Activated CD8-positive, alpha-beta memory T cell treated with anti-CD3 and anti-CD28 coated beads, Interleukin-2, amount 50 U/mL, for 24 hours (primary cell): Measurements from ENCODE around the gene KRT31.
"Not testable (repeated sequence)": the region's sequence is repeated elsewhere in the genome, so short reads cannot be mapped to it uniquely, and the experiment has no call there.

Experiments used
- DNase-seq: peaks from one replicate; pipeline ENCODE4 v3.0.0-alpha.2; 2020; ENCODE audit errors: extremely low read depth

Gene KRT31

DNA sequence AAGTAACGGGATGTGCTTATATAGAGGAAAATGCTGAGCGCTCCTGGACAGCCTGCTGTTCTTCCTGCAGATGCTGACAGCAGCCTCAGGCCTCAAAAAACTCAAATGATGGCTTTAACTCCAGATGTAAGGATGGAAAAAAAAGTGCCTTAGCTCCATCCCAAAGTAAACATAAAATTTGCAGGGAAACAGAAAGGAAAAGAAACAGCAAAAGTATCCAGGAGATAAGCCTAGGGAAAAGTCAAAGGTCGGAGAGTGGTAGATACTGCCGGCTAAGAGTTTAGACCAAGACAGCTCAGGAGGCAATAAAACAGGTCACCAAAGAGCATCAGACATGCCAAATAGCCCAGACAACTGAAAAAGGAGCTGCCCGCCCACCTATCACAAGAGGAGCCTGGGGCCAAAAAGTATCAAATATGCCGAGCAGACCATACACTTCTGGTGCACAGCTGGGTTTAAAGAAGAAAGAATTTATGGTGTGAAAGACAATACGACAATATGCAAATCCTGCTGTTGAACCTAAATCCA, 6.9 kb downstream of the KRT31 start:
- DNase-seq: no peak

DNA sequence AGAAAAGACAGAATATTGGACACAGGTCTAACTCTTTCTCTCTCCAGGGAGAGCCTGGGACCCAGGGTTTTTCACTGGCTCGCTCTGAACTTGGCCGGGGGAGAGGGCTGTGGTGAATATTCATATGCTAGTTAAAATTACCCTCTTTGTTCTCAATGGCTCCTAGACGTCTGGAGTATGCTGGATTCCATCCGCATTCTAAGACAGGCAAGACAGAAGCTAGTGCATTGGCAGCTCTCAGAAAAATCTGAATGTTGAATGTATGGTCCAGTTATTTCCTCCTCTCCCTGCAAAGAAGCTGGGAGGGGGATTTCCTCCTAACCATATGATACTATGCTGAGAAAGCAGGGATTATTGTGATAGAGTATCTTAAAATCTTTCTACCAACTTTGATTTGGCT, 9.7 kb downstream of the KRT31 start:
- DNase-seq: no peak

DNA sequence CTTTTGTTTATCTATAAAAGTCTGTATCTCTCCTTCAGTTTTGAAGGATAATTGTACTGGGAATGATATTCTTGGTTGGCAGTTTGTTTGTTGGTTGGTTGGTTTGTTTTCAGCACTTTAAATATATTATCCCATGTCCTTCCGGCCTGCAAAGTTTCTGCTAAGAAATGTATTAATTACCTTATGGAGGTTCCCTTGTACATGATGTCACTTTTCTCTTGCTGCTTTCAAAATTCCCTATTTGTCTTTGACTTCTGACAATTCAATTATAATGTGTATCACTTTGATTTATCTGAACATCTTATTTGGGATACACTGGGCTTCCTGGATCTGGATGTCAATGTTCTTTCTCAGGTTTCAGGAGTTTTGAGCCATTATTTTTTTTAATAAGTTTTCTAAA, 11.2 kb downstream of the KRT31 start:
- DNase-seq: no peak

DNA sequence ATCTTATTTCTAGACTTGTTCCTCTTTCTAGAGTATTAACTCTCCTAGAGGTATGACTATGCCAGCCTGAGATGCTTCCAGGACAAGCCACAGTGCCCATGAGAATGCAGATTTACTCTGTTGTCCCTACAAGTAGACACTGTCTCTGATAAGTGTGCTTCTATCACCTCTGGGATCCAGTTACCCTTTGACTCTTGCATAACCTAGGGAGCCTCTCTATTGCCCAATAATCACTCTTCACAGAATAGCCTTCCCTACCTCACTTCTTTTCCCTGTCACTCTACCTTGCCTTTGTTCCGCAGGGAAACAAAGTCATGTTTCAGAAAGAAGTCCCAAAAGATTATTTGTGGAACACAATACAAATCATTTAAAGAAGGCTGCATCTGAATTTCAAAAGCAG, 13.7 kb downstream of the KRT31 start:
- no peak for DNase-seq

DNA sequence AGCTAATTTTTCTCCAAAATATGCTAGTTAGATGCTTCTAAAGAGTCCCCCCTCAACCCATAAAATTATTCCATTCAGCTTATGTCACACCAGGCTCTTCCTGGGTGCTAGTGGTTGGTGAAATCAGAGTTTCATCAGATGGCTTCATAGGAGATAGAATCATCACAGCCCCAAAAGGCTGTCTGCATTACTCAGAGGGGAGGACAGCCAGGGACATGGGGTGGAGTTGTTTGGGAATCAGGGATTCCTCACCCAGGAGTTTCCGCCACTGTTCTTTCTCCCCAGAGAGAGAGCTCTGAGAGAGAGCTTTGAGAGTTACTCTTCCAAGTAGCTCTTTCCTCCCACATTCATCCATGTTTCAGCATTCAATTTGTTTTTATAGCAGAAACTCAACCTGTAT, 15.0 kb downstream of the KRT31 start:
- no peak for DNase-seq

DNA sequence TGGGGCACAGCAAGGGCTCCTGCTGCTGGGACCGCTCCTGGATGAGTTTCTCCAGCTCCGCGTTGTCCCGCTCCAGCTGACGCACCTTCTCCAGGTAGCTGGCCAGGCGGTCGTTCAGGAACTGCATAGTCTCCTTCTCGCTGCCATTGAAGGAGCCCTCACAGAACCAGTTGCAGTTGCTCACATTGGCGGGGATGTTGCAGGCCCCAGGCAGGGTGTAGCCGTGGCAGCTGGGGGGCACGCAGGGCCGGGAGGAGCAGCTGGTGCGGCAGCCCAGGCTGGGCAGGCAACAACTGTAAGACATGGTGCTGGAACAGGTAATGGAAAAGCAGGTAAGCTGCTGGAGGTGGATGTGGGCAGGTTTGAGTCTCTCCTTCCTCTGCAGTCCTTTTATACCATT, 15.5 kb downstream of the KRT31 start, which contains the start of gene KRT34:
Gene KRT34, minus strand, starts transcription at position 364 of the 400 bp plus-strand sequence. Its CDS starts 60 bp downstream, at position 304.
- not testable (repeated sequence) for DNase-seq

DNA sequence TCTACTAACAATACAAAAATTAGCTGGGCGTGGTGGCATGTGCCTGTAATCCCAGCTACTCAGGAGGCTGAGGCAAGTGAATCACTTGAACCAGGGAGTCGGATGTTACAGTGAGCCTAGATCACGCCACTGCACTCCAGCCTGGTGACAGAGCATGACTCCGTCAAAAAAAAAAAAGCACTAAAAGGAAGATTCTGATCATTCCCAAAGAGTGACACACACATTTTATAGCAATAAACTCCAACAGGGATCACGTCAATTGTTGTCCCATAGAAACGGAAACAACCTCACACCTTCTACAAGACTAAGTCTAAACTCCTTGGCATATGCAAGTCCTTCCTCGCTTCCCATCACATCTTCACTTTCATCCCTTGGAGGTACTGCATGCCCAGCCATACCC, 17.3 kb downstream of the KRT31 start:
- not testable (repeated sequence) for DNase-seq

DNA sequence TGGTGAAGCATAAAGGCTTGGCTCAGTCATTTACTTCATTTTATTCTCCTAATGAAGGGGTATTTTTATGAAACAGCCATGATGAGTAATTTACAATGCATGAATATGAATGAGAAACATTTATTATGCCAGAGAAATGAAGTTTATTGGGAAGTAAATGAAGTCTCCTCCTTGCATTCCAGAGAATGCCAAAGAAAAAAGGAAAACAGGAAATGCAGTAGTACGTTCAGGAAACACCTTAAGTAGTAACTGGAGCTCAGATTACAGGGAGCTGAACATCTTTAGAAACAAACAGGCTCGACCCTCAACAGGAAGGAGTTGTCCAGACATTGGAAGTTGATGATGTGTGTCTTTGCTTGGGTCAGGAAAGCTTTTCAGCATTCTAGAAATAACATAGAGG, 19.9 kb downstream of the KRT31 start:
- DNase-seq: no peak

DNA sequence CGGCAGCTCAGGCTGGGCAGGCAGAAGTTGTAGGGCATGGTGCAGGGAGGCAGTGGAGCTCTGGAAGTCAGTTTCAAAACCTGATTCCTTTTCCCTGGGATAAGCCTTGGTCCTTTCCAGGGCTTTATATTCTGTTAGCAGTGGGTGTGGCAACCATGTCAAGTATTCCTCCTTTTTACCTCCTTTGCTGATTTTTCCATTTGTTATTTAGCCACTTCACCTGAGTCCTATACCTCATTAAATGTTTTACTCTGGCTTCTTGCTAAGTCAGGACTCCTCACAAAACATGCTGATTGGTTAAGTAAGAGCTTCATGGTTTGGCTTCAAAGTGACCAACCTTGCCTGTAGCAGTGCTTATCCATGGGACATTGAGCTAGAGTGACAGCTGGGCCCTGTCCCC, 27.7 kb downstream of the KRT31 start, which contains the start of gene KRT33B:
Gene KRT33B, minus strand, starts transcription at position 101 of the 400 bp plus-strand sequence. Its CDS starts 63 bp downstream, at position 38.
- DNase-seq: no peak

DNA sequence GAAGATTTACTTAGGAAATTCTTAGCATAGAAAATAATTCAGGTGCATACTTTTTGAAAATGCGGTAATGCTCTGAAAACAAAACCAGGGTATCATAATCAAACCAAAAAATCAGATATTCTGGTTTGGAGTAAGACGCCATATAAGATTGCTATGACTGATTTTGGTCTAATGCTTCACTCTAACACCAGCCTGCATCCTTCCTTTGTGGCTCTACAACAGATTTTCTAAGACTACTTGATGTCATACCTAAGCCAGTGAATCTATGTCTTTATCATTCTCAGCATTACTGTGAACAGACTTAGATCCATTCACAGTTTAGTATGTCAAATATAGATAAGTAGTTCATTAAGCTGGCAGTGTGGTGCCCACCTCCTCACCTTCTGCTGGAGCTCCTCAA, 28.4 kb downstream of the KRT31 start:
- DNase-seq: no peak

DNA sequence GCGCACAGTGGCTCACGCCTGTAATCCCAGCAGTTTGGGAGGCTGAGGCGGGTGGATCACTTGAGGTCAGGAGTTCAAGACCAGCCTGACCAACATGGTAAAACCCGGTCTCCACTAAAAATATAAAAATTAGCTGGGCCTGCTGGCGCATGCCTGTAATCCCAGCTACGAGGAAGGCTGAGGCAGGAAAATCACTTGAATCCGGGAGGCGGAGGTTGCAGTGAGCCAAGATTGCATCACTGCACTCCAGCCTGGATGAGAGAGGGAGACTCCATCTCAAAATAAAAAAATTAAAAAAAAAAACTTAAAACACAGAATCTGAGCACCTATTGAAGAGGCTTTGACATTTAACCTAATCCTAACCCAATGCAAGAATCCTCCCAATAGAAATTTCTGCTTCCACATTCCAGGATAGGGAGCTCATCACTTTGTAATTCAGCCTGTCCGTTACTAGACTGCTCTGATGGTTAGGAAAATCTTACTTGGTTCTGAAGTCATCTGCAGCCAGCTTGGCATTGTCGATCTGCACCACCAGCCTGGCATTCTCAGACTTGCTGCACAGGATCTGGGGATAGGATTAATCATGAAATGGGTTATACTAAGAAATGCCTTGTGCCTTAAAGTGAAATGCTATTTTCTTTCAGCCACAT, 29.9 kb downstream of the KRT31 start:
- no peak for DNase-seq

DNA sequence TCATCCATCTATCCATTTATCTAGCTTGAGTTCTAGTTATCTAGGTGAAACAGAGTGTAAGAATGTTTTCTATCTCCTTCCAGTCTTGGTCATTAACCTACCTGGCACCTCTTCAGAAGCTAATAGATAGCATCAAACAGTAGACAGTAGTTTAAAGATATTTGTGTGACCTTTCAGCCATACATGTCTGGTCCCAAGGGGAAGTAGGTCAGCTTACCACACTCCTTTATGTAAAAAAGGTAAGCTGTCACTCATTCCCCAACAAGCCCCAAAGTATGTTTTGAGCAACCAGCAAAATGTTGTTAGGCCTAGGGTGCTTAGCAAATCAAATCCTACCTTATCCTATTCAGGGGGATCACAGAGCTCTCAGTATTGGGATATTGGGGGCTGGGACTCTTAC, 31.3 kb downstream of the KRT31 start:
- DNase-seq: no peak

DNA sequence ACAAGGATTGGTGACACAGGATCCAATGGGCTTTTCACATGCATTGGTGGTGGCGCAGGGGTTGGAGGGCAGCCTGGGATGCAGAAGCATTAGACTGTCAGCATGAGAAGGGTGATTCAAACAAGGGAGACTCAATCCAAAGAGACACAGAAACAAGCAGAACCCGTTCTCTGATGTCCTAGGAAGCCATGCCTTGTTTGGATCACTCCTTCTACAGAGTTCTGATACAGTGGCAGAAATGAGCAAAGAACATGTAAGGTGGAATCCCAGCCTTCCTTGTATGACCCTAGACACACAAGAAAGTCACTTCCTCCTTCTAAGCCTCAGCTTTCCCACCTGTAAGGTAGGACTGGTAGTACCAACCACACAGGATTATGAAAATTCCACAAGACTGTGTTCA, 33.5 kb downstream of the KRT31 start:
- no peak for DNase-seq

DNA sequence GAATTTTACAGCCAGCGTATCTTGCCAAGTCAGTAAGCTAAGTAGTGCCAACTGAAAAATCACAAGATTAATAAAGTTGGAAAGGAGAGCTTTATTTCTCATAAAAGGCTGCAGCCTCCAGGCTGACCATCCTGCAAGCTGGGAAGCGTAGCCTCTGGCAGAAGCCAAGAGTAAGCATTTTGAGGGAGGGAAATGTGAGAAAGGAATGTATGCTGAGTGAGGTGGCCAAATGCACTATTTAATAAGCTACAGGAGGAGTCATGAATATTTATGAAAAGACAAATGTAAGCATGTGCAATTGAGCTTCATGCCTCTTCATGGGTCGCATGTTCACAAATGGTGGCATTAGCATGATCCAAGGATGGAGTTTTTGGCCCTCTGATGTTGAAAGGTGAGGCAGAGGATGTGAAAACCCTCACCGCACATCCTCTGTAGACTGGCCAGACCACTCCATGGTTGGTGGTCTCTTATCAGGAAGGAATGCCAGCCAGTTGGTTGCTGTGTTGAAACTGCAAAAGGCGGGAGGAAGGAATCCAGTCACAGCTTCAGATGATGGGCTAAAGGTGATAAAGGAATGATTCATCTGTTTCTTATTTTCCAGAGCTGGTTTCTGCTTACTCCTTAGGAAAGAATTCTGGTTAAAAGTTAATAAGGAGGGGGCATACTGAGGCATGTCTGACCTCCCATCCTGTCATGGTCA, 37.0 kb downstream of the KRT31 start:
- DNase-seq: no peak

DNA sequence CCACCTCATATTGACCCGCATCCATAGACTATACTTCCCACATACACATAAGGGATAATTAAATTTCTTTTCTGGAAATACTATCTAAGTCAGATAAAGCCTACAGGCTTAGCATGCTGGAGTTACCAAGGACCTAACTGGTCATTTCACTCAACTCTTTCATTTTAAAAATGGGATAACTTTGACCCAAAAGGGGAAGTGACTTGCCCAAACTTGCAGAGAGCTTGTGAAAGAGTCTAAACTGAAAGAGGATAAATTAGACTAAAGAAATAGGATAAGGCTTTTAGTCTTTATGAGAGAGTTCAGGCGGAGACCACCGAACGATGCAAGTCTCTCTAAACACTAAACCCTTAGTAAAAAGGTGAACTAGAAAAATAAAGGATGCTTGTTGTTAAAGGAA, 42.9 kb downstream of the KRT31 start:
- no peak for DNase-seq

DNA sequence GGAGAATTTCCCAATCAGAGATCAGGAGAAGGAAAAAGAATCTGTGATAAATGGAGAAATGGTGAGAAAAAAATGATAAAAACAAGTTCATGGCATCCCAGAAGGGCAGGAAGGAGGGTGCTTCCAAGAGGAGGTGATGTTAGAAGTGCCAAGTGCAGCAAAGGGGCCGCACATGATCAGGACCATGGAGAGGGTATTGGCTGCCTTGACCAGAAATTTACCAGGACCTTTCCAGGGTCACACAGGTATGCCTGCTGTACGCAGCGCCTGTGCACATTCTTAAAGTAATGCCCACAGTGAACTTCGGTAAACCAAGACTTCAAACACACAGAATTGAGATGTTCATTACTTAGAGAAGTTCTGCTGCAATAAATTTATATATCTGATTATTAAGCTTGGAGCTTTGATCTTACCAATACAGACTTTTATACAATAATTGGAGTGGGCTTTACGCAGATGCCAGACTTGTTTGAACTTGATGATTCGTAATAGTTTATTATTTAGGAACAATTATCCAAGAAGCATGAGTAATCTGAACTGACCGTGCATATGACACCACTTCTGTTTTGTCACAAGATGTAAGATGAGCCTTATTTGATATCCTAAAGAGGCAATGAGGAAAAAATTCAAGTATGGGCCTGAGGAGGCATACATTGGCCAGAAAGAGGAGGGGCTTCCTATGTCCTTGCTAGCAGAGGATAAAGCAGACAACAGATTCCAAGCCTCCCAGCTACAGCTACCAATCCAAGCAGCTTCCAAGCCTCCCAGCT, 44.6 kb downstream of the KRT31 start:
- DNase-seq: no peak

DNA sequence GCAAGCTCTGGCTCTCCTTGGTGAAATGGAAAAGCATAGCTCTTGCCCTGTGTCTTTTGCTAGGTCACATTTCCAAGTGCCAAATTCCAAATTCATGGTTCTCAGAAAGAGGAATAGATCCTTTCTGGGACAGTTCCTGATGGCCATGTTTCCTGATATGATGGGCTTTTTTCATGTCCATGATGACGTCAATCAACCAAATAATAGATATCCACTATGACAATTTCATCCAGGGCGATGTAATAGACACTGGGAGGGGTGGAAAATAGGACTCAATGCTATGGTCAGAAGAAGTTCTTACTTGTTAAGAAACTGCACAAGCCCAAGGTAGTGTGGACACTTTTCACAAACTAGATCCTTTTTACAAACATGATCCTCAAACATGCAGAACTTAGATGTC, 46.2 kb downstream of the KRT31 start:
- no peak for DNase-seq

DNA sequence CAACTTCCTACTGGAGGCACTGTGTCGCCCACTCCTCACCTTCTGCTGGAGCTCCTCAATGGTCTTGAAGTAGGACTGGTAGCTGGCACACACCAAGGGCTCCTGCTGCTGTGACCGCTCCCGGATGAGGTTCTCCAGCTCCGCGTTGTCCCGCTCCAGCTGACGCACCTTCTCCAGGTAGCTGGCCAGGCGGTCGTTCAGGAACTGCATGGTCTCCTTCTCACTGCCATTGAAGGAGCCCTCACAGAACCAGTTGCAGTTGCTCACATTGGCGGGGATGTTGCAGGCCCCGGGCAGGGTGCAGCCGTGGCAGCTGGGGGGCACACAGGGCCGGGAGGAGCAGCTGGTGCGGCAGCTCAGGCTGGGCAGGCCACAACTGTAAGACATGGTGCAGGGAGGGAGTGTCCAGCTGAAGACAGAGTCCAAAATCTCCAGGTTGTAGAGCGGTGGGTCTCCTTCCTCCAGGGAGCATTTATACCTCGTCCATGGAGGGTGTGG, 47.0 kb downstream of the KRT31 start, which contains the start of gene KRT33A:
Gene KRT33A, minus strand, starts transcription at position 448 of the 498 bp plus-strand sequence. Its CDS starts 61 bp downstream, at position 387.
- not testable (repeated sequence) for DNase-seq

DNA sequence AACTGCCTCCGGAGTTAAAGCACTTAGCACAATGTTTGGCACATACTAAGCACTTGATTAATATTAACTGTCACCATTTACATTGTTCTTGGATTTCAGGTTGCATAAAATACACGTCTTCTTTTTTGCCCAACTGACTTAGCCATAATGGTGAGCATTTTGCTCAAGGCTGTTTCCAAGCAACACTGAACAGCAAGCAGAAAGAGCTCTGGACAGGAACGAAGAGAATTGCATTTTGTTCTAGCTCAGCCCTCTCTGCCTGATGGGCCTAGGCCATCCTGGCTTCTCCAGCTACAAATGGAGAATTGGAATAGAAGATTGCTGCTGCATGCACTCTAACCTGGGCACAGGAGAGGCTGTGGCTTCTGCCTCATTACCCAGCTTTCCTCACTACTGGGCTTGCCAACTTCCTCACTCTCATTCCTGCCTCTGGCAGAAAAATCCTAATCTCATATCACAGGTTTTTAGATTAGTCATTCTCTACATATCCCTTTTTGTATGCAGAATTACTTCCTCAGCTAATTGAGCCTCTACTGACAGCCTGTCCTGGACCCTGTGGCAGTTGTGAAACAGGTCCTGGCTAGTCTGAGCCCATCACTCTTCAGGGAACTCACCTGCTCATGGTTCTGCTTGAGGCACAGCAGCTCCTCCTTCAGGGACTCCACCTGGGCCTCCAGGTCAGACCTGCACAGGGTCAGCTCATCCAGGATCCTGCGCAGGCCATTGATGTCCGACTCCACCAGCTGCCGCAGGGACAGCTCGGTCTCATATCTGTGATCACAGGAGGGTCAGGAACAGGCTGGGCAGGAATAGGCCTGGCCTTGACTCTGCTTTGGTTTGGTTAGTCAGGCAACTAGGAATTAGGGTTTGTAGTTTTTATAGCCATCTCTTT, 49.3 kb downstream of the KRT31 start:
- DNase-seq: no peak

DNA sequence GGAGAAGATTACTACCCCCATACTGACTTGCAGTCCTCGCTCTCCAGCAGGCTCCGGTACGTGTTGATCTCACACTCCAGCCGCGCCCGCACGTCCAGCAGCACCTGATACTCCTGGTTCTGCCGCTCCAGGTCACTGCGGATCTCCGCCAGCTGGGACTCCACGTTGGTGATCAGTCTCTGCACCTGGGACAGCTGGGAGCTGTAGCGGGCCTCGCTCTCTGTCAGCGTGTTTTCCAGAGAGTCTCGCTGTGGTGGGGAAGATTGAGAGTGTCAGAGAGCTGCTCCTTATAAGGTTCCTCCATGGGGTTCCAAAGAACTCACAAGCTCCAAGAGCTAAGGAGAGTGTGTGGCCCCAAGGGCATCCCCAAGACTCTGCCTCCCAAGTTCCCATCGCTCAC, 51.0 kb downstream of the KRT31 start:
- DNase-seq: not testable (repeated sequence)

DNA sequence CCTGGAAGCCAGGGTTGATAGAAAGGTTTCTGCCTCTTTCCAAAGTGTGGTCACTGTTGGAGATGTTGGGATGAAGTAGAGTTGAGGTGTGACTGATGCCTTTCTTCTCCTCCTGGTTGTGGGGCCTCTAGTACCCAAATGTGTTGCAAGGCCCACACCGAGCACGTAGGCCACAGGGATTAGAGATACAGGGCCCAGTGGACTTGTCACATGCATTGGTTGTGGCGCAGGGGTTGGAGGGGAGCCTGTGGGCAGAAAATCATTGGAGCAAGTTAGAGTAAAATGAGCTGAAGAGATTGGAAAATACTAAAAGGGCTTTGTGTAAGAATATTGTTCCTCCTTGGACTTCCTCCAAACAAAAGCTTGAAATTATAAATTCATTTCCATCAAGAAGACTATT, 51.4 kb downstream of the KRT31 start:
- no peak for DNase-seq
